ENCODE data around the gene FHOD3.

The FHOD3 gene

GRCh38 chr18:36481201-36481657 is 183.7 kb downstream of the FHOD3 start:
- DNase-seq (ENCODE audit: low read depth) = no peak

GRCh38 chr18:36481935-36482334 is 184.4 kb downstream of the FHOD3 start:
- DNase-seq (ENCODE audit: low read depth) = no peak

GRCh38 chr18:36484591-36484990 is 187.1 kb downstream of the FHOD3 start:
- DNase-seq (ENCODE audit: low read depth) = no peak

GRCh38 chr18:36485772-36486171 is 188.3 kb downstream of the FHOD3 start:
- no peak for DNase-seq (ENCODE audit: low read depth)

- DNase-seq (ENCODE audit: low read depth) = no peak
Observed at GRCh38 chr18:36488131-36488530, 190.6 kb downstream of the FHOD3 start.

- no peak for DNase-seq (ENCODE audit: low read depth)
Observed at GRCh38 chr18:36490897-36491296, 193.4 kb downstream of the FHOD3 start.

GRCh38 chr18:36492604-36493329 is 195.3 kb downstream of the FHOD3 start:
- no peak for DNase-seq (ENCODE audit: low read depth)

- DNase-seq (ENCODE audit: low read depth) = no peak
Observed at GRCh38 chr18:36493349-36494159, 196.0 kb downstream of the FHOD3 start.

GRCh38 chr18:36494160-36494437 is 196.6 kb downstream of the FHOD3 start:
- no peak for DNase-seq (ENCODE audit: low read depth)

GRCh38 chr18:36496022-36496421 is 198.5 kb downstream of the FHOD3 start:
- DNase-seq (ENCODE audit: low read depth) = no peak

- DNase-seq (ENCODE audit: low read depth) = no peak
Observed at GRCh38 chr18:36499938-36500337, 202.4 kb downstream of the FHOD3 start.

- DNase-seq (ENCODE audit: low read depth) = no peak
Observed at GRCh38 chr18:36501100-36501499, 203.6 kb downstream of the FHOD3 start.

- no peak for DNase-seq (ENCODE audit: low read depth)
Observed at GRCh38 chr18:36503477-36503876, 206.0 kb downstream of the FHOD3 start.

- no peak for DNase-seq (ENCODE audit: low read depth)
Observed at GRCh38 chr18:36504928-36505327, 207.4 kb downstream of the FHOD3 start.

- no peak for DNase-seq (ENCODE audit: low read depth)
Observed at GRCh38 chr18:36505665-36506064, 208.2 kb downstream of the FHOD3 start.

GRCh38 chr18:36509646-36510197 is 212.2 kb downstream of the FHOD3 start:
- no peak for DNase-seq (ENCODE audit: low read depth)

GRCh38 chr18:36511791-36512352 is 214.4 kb downstream of the FHOD3 start:
- no peak for DNase-seq (ENCODE audit: low read depth)

GRCh38 chr18:36513556-36513955 is 216.0 kb downstream of the FHOD3 start:
- no peak for DNase-seq (ENCODE audit: low read depth)

GRCh38 chr18:36514778-36515177 is 217.3 kb downstream of the FHOD3 start:
- no peak for DNase-seq (ENCODE audit: low read depth)

- no peak for DNase-seq (ENCODE audit: low read depth)
Observed at GRCh38 chr18:36516258-36516657, 218.7 kb downstream of the FHOD3 start.

- no peak for DNase-seq (ENCODE audit: low read depth)
Observed at GRCh38 chr18:36516726-36517125, 219.2 kb downstream of the FHOD3 start.

GRCh38 chr18:36518839-36519238 is 221.3 kb downstream of the FHOD3 start:
- no peak for DNase-seq (ENCODE audit: low read depth)

- peak; percentile 11 for DNase-seq (ENCODE audit: low read depth)
Observed at GRCh38 chr18:36519358-36519757, 221.8 kb downstream of the FHOD3 start.

Measured in HS-5 (cell line).